Adipocyte (in vitro differentiated cells): ENCODE measurements around the gene ZBTB32.

Experiments used
- DNase-seq: peaks from one replicate; pipeline ENCODE4 v3.0.0-alpha.2; 2015; ENCODE audit warnings: low read depth
- H3K27me3 ChIP-seq: replicated peaks from 2 replicates; pipeline ENCODE4 v1.7.0; 2013; ENCODE audit warnings: mild to moderate bottlenecking, low read length, moderate library complexity; ENCODE audit not compliant: control insufficient read depth, insufficient read depth
- H3K36me3 ChIP-seq: 2 replicates; pipeline ENCODE4 v1.7.0; 2013; ENCODE audit warnings: low read length, mild to moderate bottlenecking, moderate library complexity; ENCODE audit not compliant: control insufficient read depth, insufficient read depth, severe bottlenecking
- H3K4me1 ChIP-seq: 2 replicates; pipeline ENCODE4 v1.7.0; 2013; ENCODE audit warnings: mild to moderate bottlenecking, low read length, moderate library complexity; ENCODE audit not compliant: control insufficient read depth, insufficient read depth
- H3K4me3 ChIP-seq: 2 replicates; pipeline ENCODE4 v1.7.0; 2013; ENCODE audit warnings: mild to moderate bottlenecking, low read length, moderate library complexity
- H3K9ac ChIP-seq: 2 replicates; pipeline ENCODE4 v1.7.0; 2013; ENCODE audit warnings: mild to moderate bottlenecking, low read length, moderate library complexity
- H3K9me3 ChIP-seq: 2 replicates; pipeline ENCODE4 v1.7.0; 2013; ENCODE audit warnings: mild to moderate bottlenecking, low read length, moderate library complexity; ENCODE audit not compliant: control insufficient read depth

Gene ZBTB32

GRCh38 chr19:35696835-35697234 lies 7.5 kb upstream of the ZBTB32 start:
- Histone ChIP-seq H3K36me3 (no peaks in the 10 kb centered on the region), H3K9ac (no peak overlapping the region), H3K4me1 (no peaks in the 10 kb centered on the region), H3K27me3 (no peaks in the 10 kb centered on the region), H3K9me3 (no peaks in the 10 kb centered on the region), H3K4me3 (no peak overlapping the region)
- DNase-seq: no peak

GRCh38 chr19:35702223-35703012 lies 1.9 kb upstream of the ZBTB32 start:
- peaks cover 3% of the 10 kb centered on the region for H3K4me1 ChIP-seq
- no peaks in the 10 kb centered on the region for H3K36me3 ChIP-seq
- peak overlapping the region; percentile 91 for H3K4me3 ChIP-seq
- H3K9ac ChIP-seq: peak overlapping the region; percentile 75
- no peaks in the 10 kb centered on the region for H3K27me3 ChIP-seq
- peak; percentile 99 for DNase-seq
- no peaks in the 10 kb centered on the region for H3K9me3 ChIP-seq

- H3K9ac ChIP-seq: no peak overlapping the region
- peaks cover 3% of the 10 kb centered on the region for H3K4me1 ChIP-seq
- DNase-seq: no peak
- H3K27me3 ChIP-seq: no peaks in the 10 kb centered on the region
- H3K4me3 ChIP-seq: no peak overlapping the region
- H3K9me3 ChIP-seq: no peaks in the 10 kb centered on the region
- H3K36me3 ChIP-seq: no peaks in the 10 kb centered on the region
These were observed 1.0 kb upstream of the ZBTB32 start for GRCh38 chr19:35703343-35703742.

GRCh38 chr19:35708391-35708790 lies 4.0 kb downstream of the ZBTB32 start:
- no peaks in the 10 kb centered on the region for H3K27me3 ChIP-seq
- H3K36me3 ChIP-seq: no peaks in the 10 kb centered on the region
- H3K4me3 ChIP-seq: no peak overlapping the region
- DNase-seq: no peak
- H3K9me3 ChIP-seq: no peaks in the 10 kb centered on the region
- H3K9ac ChIP-seq: no peak overlapping the region
- H3K4me1 ChIP-seq: peaks cover 2% of the 10 kb centered on the region

- Histone ChIP-seq H3K4me3 (no peak overlapping the region), H3K9ac (no peak overlapping the region), H3K27me3 (no peaks in the 10 kb centered on the region), H3K36me3 (no peaks in the 10 kb centered on the region), H3K4me1 (peaks cover 10% of the 10 kb centered on the region), H3K9me3 (no peaks in the 10 kb centered on the region)
- DNase-seq: no peak
These were observed 6.7 kb downstream of the ZBTB32 start for GRCh38 chr19:35710784-35711723.

GRCh38 chr19:35712567-35713505 lies 8.5 kb downstream of the ZBTB32 start:
- Histone ChIP-seq H3K9me3 (no peaks in the 10 kb centered on the region), H3K27me3 (no peaks in the 10 kb centered on the region), H3K36me3 (no peaks in the 10 kb centered on the region), H3K4me1 (peaks cover 14% of the 10 kb centered on the region), H3K9ac (no peak overlapping the region), H3K4me3 (no peak overlapping the region)
- no peak for DNase-seq

- Histone ChIP-seq H3K4me1 (peaks cover 14% of the 10 kb centered on the region), H3K27me3 (no peaks in the 10 kb centered on the region), H3K9me3 (no peaks in the 10 kb centered on the region), H3K4me3 (no peak overlapping the region), H3K36me3 (no peaks in the 10 kb centered on the region), H3K9ac (no peak overlapping the region)
- no peak for DNase-seq
These were observed 9.1 kb downstream of the ZBTB32 start for GRCh38 chr19:35713506-35713850.

- H3K4me3 ChIP-seq: no peak overlapping the region
- H3K27me3 ChIP-seq: no peaks in the 10 kb centered on the region
- H3K9ac ChIP-seq: no peak overlapping the region
- no peak for DNase-seq
- H3K4me1 ChIP-seq: peaks cover 17% of the 10 kb centered on the region
- H3K9me3 ChIP-seq: no peaks in the 10 kb centered on the region
- H3K36me3 ChIP-seq: no peaks in the 10 kb centered on the region
These were observed 9.6 kb downstream of the ZBTB32 start for GRCh38 chr19:35713904-35714495.

GRCh38 chr19:35714601-35715354 lies 10.4 kb downstream of the ZBTB32 start:
- H3K9me3 ChIP-seq: no peaks in the 10 kb centered on the region
- H3K9ac ChIP-seq: no peak overlapping the region
- no peak overlapping the region for H3K4me3 ChIP-seq
- no peak for DNase-seq
- H3K27me3 ChIP-seq: no peaks in the 10 kb centered on the region
- H3K36me3 ChIP-seq: no peaks in the 10 kb centered on the region
- H3K4me1 ChIP-seq: peaks cover 25% of the 10 kb centered on the region

- Histone ChIP-seq H3K27me3 (no peaks in the 10 kb centered on the region), H3K4me1 (peaks cover 27% of the 10 kb centered on the region), H3K9me3 (no peaks in the 10 kb centered on the region), H3K9ac (no peak overlapping the region), H3K36me3 (peaks cover 4% of the 10 kb centered on the region), H3K4me3 (no peak overlapping the region)
- no peak for DNase-seq
These were observed 11.0 kb downstream of the ZBTB32 start for GRCh38 chr19:35715355-35715809.
